PC-3 (cell line): ENCODE data around the gene ZNF324B. TPM values are rescaled to one million over a fixed set of nuclear protein-coding genes. Genes with fewer than 3 reads are reported as not detected.

ENCODE experiments used
- ATAC-seq: fragments of 200-7000 bp; cut with Tn5 transposase; 2 replicates; pipeline ENCODE4 v1.9.1; 2020; ENCODE audit warnings: mild to moderate bottlenecking, moderate library complexity
- BruUV-seq: library from RNA; stranded (reverse); fragments of 400-500 nt; replicated peaks from 2 replicates; lab custom pipeline; 2021; lab: Mats Ljungman, UMichigan
- CTCF ChIA-PET: fragments of 300-600 bp; sonication (Branson Sonifier 250); formaldehyde crosslinking; loops from one replicate; lab custom pipeline; 2022; ENCODE audit warnings: antibody characterized with exemption; lab: Charles Lee
- POLR2A ChIA-PET: fragments of 300-600 bp; sonication (Branson Sonifier 250); formaldehyde crosslinking; loops from one replicate; lab custom pipeline; 2022; ENCODE audit warnings: antibody characterized with exemption; ENCODE audit not compliant: unreplicated experiment; lab: Charles Lee
- DNase-seq: peaks from one replicate; pipeline ENCODE4 v3.0.0-alpha.2; 2015
- H2AFZ ChIP-seq: fragments of 300-600 bp; sonication (generic); 2 replicates; pipeline ENCODE4 v1.6.0; 2016; ENCODE audit warnings: antibody characterized with exemption, low read length
- H3F3A ChIP-seq: fragments of 300-600 bp; sonication (generic); one replicate; pipeline ENCODE4 v1.6.0; 2017; ENCODE audit warnings: antibody characterized with exemption, low read length, control low read depth, mild to moderate bottlenecking; ENCODE audit not compliant: unreplicated experiment
- H3K27ac ChIP-seq: fragments of 300-600 bp; sonication (generic); 2 replicates; pipeline ENCODE4 v1.5.1; 2016; ENCODE audit warnings: mild to moderate bottlenecking, low read length
- H3K27me3 ChIP-seq: fragments of 300-600 bp; sonication (generic); 2 replicates; pipeline ENCODE4 v1.6.1; 2016; ENCODE audit warnings: low read length, mixed read lengths
- H3K36me3 ChIP-seq: fragments of 300-600 bp; sonication (generic); 2 replicates; pipeline ENCODE4 v1.6.1; 2016; ENCODE audit warnings: low read depth, mixed run types, low read length, mixed read lengths
- H3K4me1 ChIP-seq: fragments of 300-600 bp; sonication (generic); 2 replicates; pipeline ENCODE4 v1.5.1; 2016; ENCODE audit warnings: low read length; ENCODE audit not compliant: insufficient read depth
- H3K4me2 ChIP-seq: fragments of 300-600 bp; sonication (generic); 2 replicates; pipeline ENCODE4 v1.6.0; 2016; ENCODE audit warnings: low read length
- H3K4me3 ChIP-seq: fragments of 300-600 bp; sonication (generic); 2 replicates; pipeline ENCODE4 v1.5.1; 2016; ENCODE audit warnings: mild to moderate bottlenecking, low read length, mixed read lengths
- H3K79me2 ChIP-seq: fragments of 300-600 bp; sonication (generic); 2 replicates; pipeline ENCODE4 v1.6.1; 2017; ENCODE audit warnings: low read length, mixed read lengths
- H3K9ac ChIP-seq: fragments of 300-600 bp; sonication (generic); 2 replicates; pipeline ENCODE4 v1.6.0; 2016; ENCODE audit warnings: mild to moderate bottlenecking, low read length
- H3K9me2 ChIP-seq: fragments of 300-600 bp; sonication (generic); replicated peaks from 2 replicates; pipeline ENCODE4 v1.6.1; 2016; ENCODE audit warnings: mixed run types, low read length, mixed read lengths
- H3K9me3 ChIP-seq: fragments of 300-600 bp; sonication (generic); 2 replicates; pipeline ENCODE4 v1.6.1; 2016; ENCODE audit warnings: low read length, mixed read lengths
- H4K20me1 ChIP-seq: fragments of 300-600 bp; sonication (generic); 2 replicates; pipeline ENCODE4 v1.6.1; 2016; ENCODE audit warnings: low read length, mixed read lengths
- EZH2 ChIP-seq: fragments of 300-600 bp; sonication (generic); IDR thresholded peaks from one replicate; pipeline ENCODE4 v1.6.1; 2017; ENCODE audit warnings: antibody characterized with exemption, mild to moderate bottlenecking, low read length; ENCODE audit not compliant: unreplicated experiment
- EZH2phosphoT487 ChIP-seq: fragments of 300-600 bp; sonication (generic); IDR thresholded peaks from 2 replicates; pipeline ENCODE4 v1.6.1; 2018; ENCODE audit warnings: mild to moderate bottlenecking, antibody characterized with exemption, low read length, borderline replicate concordance
- intact Hi-C: fragments of 100-400 bp; cut with micrococcal nuclease; formaldehyde crosslinking; loops from 2 replicates; pipeline ENCODE4 v1.9.0; 2023
- total RNA-seq: library from RNA; depleted of rRNA; stranded (reverse); fragments of >200 nt; gene quantifications from 2 replicates; pipeline ENCODE4 v1.2.3, GENCODE V29; 2014
- TF ChIP-seq, protein P1 (sequence below): fragments of 300-600 bp; sonication (generic); conservative IDR thresholded peaks from 2 replicates; pipeline ENCODE4 v1.5.1; 2017; ENCODE audit warnings: antibody characterized with exemption, low read depth, mild to moderate bottlenecking, low read length

Gene ZNF324B
- total RNA-seq, 1 experiment from 2014 or later = 11.2 TPM

DNA sequence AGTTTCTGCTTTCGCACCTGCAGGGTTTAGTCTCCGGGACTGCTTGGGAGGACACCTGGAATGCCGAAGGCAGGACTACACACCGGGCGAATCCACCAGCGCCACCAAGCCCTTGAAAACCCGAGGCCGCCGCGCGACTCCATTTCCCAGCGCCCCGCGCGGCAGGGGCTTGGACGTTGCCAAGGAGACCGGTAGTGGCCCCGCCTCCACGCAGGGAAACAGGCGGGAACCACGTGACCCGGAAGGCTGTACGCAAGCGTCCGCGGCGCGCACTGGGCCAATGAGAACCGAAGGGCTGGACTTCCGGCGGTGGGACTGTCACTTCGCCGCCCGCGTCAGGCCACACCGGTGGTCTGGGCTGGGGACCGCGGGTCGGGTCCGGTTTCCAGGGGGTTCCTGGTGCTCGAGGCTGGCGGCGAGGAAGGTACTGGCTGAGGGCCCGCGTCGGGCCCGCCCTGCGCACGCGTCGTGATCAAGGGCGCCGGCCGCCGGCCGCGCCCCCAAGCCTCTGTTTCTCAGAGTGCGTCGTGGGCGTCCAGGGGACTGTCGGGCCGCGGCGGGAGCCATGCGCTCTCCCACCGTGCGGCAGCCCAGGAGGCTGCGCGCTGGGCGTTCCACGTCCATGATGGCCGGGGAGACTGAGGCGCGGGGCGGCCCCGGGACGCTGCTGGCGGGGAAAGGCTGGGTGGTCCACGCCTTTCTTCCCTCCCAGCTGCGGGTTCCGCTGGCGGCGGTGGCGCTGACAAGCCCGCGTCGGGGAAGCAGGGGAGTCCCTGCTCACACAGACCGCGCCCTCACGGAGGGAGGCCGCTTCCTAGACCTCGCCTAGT, 15.6 kb downstream of the ZNF324B start, which contains the start of gene ZNF324:
Gene ZNF324, plus strand, starts transcription at position 321 of the 830 bp plus-strand sequence. CDS start 2,106 bp downstream, outside the sequence.
- DNase-seq (peak; percentile 99), ATAC-seq (peak; percentile 94)
- H3K79me2 ChIP-seq = peaks cover 26% of the 10 kb centered on the region
- H3K4me3 ChIP-seq = peak within 1 kb of the TSS; percentile 80
- peak within 1 kb of the TSS; percentile 87 for H3K9ac ChIP-seq
- H3K9me2 ChIP-seq = no peaks in the 10 kb centered on the region
- no peaks in the 10 kb centered on the region for H4K20me1 ChIP-seq
- TF ChIP-seq, protein P1, sequence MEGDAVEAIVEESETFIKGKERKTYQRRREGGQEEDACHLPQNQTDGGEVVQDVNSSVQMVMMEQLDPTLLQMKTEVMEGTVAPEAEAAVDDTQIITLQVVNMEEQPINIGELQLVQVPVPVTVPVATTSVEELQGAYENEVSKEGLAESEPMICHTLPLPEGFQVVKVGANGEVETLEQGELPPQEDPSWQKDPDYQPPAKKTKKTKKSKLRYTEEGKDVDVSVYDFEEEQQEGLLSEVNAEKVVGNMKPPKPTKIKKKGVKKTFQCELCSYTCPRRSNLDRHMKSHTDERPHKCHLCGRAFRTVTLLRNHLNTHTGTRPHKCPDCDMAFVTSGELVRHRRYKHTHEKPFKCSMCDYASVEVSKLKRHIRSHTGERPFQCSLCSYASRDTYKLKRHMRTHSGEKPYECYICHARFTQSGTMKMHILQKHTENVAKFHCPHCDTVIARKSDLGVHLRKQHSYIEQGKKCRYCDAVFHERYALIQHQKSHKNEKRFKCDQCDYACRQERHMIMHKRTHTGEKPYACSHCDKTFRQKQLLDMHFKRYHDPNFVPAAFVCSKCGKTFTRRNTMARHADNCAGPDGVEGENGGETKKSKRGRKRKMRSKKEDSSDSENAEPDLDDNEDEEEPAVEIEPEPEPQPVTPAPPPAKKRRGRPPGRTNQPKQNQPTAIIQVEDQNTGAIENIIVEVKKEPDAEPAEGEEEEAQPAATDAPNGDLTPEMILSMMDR = peak; percentile 36
- TF ChIP-seq EZH2 (no peak), EZH2phosphoT487 (no peak)
- H3F3A ChIP-seq = no peaks in the 10 kb centered on the region
- H3K4me1 ChIP-seq = peaks cover 9% of the 10 kb centered on the region; the same call in 1 of the 2 replicates
- no peaks in the 10 kb centered on the region for H3K9me3 ChIP-seq
- peak within 1 kb of the TSS; percentile 9; the same call in 1 of the 2 replicates for H3K27ac ChIP-seq
- CTCF ChIA-PET = interaction anchor here (0.6 kb wide), 1 partner anchor 622 kb away, joined by 4 read pairs; no protein-coding TSS in a partner anchor
- BruUV-seq = no TSS peak
- no peaks in the 10 kb centered on the region for H3K27me3 ChIP-seq
- H2AFZ ChIP-seq = peak within 1 kb of the TSS; percentile 97
- POLR2A ChIA-PET = no interaction called here
- 0 out of 2 replicates have a peak, but pooled peaks cover 6% of the 10 kb centered on the region for H3K36me3 ChIP-seq
- intact Hi-C loops = loop anchor here (1.0 kb wide), 2 partner anchors 59 to 162 kb away; partner anchors contain the start of genes ERVK3-1 and ZNF584
- peak within 1 kb of the TSS; percentile 93 for H3K4me2 ChIP-seq

GRCh38 chr19:58468216-58468839, 16.9 kb downstream of the ZNF324B start:
- TF ChIP-seq EZH2 = no peak
- TF ChIP-seq, protein P1 = peak; percentile 27; the same call in 1 of the 2 replicates
- no peak overlapping the region for H2AFZ ChIP-seq
- H3K9ac ChIP-seq = no peak overlapping the region; the same call in 1 of the 2 replicates
- no peaks in the 10 kb centered on the region for H3K9me3 ChIP-seq
- peaks cover 9% of the 10 kb centered on the region; the same call in 1 of the 2 replicates for H3K4me1 ChIP-seq
- BruUV-seq = no TSS peak
- no peak overlapping the region for H3K27ac ChIP-seq
- H3K9me2 ChIP-seq = no peaks in the 10 kb centered on the region
- peak; percentile 38 for DNase-seq
- H3K4me3 ChIP-seq = peak overlapping the region; percentile 80
- ATAC-seq = no peak
- H3K27me3 ChIP-seq = no peaks in the 10 kb centered on the region
- peak overlapping the region; percentile 93 for H3K4me2 ChIP-seq
- 0 out of 2 replicates have a peak, but pooled peaks cover 6% of the 10 kb centered on the region for H3K36me3 ChIP-seq
- ChIA-PET CTCF (no interaction called here), POLR2A (no interaction called here)
- no peaks in the 10 kb centered on the region for H3F3A ChIP-seq
- peaks cover 26% of the 10 kb centered on the region for H3K79me2 ChIP-seq
- intact Hi-C loops = no loop called here
- H4K20me1 ChIP-seq = no peaks in the 10 kb centered on the region
